ENCODE measurements around the gene SREBF2. TPM values are rescaled to one million over a fixed set of nuclear protein-coding genes. Genes with fewer than 3 reads are reported as not detected.

SREBF2 gene
- total and polyA plus RNA-seq, 2 of the 13 experiments (the other 11 are each of a cell fraction or from before 2014, with no cell fraction given) = 53.8 to 72.6 TPM

GRCh38 chr22:41800348-41801146 is 32.4 kb upstream of the SREBF2 start, which contains the start of gene CCDC134 (continued):
- TF ChIP-seq ZNF563 (CRISPR knock-in tag; IDR thresholded peaks at IDR 0.05) (peak; percentile 79), ZNF142 (CRISPR knock-in tag; IDR thresholded peaks at IDR 0.05) (peak; percentile 73), RFXANK (CRISPR knock-in tag; IDR thresholded peaks at IDR 0.05) (no peak), EED (CRISPR knock-in tag; IDR thresholded peaks at IDR 0.05) (no peak), ZNF788 (CRISPR knock-in tag; IDR thresholded peaks at IDR 0.05; ENCODE audit: borderline replicate concordance) (peak; percentile 95; the same call in 1 of the 2 replicates), CC2D1A (CRISPR knock-in tag; IDR thresholded peaks at IDR 0.05) (no peak), ZNF441 (CRISPR knock-in tag; IDR thresholded peaks at IDR 0.05; ENCODE audit: borderline replicate concordance) (0 out of 2 replicates have a peak, but pooled peaks have one; percentile 26), ZNF331 (CRISPR knock-in tag; IDR thresholded peaks at IDR 0.05) (peak; percentile 67), ZBTB21 (CRISPR knock-in tag; IDR thresholded peaks at IDR 0.05) (no peak), ZNF17 (CRISPR knock-in tag; IDR thresholded peaks at IDR 0.05) (no peak), KLF11 (CRISPR knock-in tag; IDR thresholded peaks at IDR 0.05) (no peak; the same call in 1 of the 2 replicates), POLR2A (IDR thresholded peaks at IDR 0.05; ENCODE audit: insufficient read depth in 1 of 2, low read depth in 2 of 2, low read length in 2 of 2) (peak; percentile 96), ZFP82 (CRISPR knock-in tag; IDR thresholded peaks at IDR 0.05; ENCODE audit: borderline replicate concordance) (no peak), KLF16 (CRISPR knock-in tag; IDR thresholded peaks at IDR 0.05) (peak in 1 of 2 experiments; percentile 83; a peak in 2 of 4 replicates), ZNF7 (CRISPR knock-in tag; IDR thresholded peaks at IDR 0.05) (no peak), NR3C1 (CRISPR knock-in tag; IDR thresholded peaks at IDR 0.05) (no peak), ZNF558 (CRISPR knock-in tag; IDR thresholded peaks at IDR 0.05; ENCODE audit: borderline replicate concordance) (peak; percentile 43; the same call in 1 of the 2 replicates), DR1 (CRISPR knock-in tag; IDR thresholded peaks at IDR 0.05) (peak; percentile 88), ZMAT3 (CRISPR knock-in tag; conservative IDR thresholded peaks at IDR 0.05) (peak; percentile 25; the same call in 1 of the 2 replicates), HMGA1 (CRISPR knock-in tag; conservative IDR thresholded peaks at IDR 0.05) (no peak), NBN (conservative IDR thresholded peaks at IDR 0.05) (no peak), ERF (CRISPR knock-in tag; IDR thresholded peaks at IDR 0.05) (peak; percentile 82)
- TF ChIP-seq, protein P1, sequence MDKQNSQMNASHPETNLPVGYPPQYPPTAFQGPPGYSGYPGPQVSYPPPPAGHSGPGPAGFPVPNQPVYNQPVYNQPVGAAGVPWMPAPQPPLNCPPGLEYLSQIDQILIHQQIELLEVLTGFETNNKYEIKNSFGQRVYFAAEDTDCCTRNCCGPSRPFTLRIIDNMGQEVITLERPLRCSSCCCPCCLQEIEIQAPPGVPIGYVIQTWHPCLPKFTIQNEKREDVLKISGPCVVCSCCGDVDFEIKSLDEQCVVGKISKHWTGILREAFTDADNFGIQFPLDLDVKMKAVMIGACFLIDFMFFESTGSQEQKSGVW (CRISPR knock-in tag; IDR thresholded peaks at IDR 0.05; ENCODE audit: borderline replicate concordance) = no peak
- TF ChIP-seq, protein P2, sequence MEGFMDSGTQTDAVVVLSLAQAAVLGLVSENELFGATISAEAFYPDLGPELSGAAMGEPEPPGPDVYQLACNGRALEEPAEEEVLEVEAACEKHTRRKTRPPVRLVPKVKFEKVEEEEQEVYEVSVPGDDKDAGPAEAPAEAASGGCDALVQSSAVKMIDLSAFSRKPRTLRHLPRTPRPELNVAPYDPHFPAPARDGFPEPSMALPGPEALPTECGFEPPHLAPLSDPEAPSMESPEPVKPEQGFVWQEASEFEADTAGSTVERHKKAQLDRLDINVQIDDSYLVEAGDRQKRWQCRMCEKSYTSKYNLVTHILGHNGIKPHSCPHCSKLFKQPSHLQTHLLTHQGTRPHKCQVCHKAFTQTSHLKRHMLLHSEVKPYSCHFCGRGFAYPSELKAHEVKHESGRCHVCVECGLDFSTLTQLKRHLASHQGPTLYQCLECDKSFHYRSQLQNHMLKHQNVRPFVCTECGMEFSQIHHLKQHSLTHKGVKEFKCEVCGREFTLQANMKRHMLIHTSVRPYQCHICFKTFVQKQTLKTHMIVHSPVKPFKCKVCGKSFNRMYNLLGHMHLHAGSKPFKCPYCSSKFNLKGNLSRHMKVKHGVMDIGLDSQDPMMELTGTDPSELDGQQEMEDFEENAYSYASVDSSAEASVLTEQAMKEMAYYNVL (CRISPR knock-in tag; IDR thresholded peaks at IDR 0.05; ENCODE audit: borderline replicate concordance) = no peak

Data from HepG2 (cell line).